NCI-H345 (cell line): ENCODE results near the gene SSBP4.

Experiments
- DNase-seq: peaks from one replicate; lab custom pipeline; 2025; lab: John Stamatoyannopoulos, UW

The SSBP4 gene

GRCh38 chr19:18444513-18444912, 25.3 kb downstream of the SSBP4 start:
- DNase-seq = no peak

DNA sequence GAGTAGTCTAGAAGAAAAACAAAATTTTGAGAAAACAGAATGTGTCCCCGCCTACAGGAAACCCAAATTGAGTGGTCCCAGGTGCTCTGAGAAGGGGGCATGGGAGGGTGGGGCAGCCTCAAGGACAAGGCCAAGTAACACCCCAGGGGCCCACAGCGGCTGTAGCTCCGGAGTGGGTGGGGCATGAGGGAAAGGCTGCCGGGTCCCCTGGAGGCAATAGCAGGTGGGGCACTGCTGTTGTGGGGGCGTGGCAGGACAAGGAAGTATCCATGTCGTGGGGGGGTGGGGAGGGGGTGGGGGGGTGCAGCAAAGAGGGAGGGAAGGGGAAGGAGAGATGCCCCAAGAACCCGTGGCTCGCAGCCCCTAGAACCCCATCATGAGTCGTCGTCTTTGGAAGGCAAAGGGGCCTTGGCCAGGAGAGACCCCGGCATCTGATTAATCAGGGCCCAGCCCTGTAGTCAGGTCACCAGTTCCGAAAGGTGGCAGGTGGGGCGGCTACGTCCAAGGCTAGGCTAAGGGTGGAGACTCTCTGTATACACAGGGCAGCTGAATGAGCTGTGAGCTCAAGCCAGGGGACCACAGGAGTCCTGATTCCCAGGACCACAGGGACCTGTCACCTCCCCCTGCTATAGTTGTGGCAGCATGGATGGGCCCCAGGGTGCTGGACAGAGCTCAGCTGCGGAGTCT, 26.2 kb downstream of the SSBP4 start:
- no peak for DNase-seq

DNA sequence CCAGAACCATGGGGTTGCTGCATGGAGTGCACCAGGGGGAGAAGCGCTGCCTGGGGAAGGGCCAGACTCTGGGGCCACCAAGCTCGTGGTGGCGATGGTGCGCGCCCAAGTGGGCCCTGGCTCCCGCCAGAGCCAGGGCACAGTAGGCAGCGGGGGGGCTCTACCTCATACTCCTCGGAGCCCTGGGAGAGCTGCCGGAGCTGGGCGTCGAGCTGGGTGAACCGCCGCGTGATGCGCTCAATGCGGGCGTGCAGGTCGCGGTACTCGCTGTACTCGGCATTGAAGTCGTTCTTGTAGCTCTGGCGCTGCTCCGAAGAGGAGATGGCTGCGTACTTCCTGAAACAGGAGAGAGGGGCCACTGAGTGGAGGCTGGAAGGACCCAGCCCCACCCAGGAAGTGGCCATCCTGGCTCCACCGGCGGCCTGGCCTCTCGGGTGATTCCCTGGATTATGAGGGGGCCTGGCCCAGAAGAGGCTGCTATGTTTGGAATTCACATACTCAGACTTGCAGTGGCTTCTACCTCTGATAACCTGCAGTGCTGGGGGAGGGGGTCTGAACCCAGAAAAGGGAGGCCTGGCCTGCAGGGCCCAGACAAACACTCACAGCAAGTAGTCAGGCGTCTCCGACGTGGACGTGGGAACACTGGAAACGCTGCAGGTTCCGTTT, 27.1 kb downstream of the SSBP4 start:
- DNase-seq = no peak

- DNase-seq = no peak
These were observed 27.7 kb downstream of the SSBP4 start for GRCh38 chr19:18446811-18447359.

GRCh38 chr19:18449552-18449951, 30.4 kb downstream of the SSBP4 start:
- DNase-seq = no peak

DNA sequence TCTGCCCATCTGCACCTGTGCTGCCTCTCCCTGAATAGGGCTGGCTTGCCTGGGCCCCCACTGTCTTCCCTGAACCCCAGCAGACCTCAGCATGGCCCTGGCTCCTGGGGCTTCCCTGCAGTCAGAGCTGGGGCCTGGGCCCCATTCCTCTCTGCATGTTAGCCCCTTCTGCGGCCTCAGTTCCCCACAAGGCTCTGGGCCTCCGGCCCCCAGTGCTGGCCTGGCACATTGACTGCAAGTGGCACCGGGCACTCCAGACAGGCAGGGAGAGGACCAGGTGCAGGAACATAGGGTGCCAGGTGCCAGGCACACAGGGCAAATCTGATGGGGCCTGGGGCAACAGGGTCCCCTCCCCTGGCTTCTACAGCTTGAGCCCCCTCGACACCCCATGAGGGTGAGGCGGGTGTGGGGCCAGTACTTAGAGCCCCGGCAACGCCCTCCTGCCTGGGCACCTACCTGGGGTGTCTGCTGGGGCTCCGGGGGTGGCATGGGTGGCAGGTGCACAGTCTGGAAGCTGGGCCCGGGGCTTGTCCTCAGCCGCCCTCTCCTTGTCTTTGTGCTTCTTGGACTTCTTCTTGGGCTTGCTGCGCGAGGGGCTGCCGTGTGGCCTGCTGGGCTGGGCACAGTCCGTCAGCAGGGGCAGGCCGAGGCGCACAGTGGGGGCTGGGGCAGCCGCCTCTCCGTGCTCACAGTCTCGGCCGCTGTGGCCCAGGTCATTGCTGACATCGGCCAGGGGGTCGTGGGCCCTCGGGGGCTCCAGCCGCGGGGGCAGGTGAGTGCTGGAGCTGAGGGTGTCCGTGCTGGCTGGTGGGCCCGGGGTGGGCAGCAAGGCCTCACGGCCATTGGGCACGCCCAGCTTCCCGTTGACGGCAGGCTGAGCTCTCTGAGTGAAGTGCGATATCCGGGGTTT, 31.1 kb downstream of the SSBP4 start:
- DNase-seq = no peak

DNA sequence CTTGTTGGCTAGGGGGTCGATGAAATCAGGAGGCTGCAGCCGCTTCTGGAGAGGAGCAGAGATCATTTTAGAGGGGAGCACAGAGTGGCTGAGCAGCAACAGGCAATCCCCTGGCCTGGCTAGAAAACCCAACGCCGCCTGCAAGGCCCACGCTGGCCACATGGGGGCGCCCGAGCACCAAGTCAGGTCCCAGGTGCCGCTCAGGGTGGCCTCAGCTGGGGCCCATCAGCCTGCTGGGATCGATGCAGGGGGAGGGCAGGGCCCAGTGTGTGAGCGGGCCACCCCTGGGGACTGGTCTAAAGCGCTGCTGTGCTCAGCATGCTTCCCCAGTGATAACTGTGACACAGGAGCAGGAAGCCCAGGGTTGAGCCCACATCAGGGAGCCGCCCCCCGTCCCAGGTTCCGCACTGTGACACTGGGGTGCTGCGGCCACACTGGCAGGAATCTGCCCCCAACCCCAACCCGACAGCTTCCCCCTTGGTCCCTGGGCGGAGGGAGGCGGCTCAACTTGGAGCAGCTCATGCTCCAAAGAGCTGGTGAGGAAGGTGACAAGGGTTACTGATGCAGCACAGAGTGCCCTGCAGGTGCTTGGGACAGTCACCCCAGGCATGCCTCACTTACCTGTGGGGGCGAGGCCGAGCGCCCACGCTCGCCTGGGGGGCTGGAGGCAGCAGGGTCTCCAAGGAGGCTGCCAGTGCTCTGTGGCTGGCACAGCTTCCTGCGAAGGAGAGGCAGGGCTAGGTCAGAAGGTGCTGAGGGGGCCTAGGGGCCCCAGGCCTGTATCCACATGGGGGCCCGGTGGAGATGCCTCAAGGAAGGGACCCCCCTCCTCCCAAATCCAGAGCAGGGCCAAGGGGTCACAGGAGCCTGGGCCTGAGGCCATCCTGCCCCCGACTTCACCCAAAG, 32.0 kb downstream of the SSBP4 start:
- DNase-seq = peak; percentile 71

- no peak for DNase-seq
These were observed 33.2 kb downstream of the SSBP4 start for GRCh38 chr19:18452386-18452785.

DNA sequence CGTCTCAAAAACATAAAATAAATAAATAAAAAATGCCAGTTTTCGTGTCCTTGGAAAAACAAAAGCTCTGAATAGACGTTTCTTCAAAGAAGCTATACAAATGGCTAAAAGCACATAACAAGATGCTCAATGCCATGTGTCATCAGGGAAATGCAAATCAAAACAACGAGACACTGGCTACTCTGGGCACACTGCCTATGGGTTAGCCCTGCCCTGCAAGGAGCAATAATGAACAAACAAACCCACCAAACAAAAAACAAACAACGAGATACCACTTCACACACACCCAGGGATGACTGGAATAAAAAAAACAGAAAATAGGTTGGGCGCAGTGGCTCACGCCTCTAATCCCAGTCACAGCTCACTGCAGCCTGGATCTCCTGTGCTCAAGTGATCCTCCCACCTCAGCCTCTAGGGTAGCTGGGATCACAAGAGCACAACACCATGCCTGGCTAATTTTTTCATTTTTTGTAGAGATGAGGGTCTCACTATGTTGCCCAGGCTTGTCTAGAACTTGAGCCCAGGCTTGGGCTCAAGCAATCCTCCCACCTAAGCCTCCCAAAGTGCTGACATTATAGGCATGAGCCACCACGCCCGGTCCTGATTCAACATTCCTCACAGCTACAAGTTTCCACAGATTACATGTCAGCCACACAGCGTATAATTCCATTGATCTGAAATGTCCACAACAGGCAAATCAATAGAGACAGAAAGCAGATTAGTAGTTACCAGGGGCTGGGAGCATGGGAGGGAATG, 34.2 kb downstream of the SSBP4 start:
- no peak for DNase-seq

GRCh38 chr19:18456279-18456678, 37.1 kb downstream of the SSBP4 start:
- DNase-seq = no peak

- no peak for DNase-seq
These were observed 37.8 kb downstream of the SSBP4 start for GRCh38 chr19:18456974-18457373.

- DNase-seq = no peak
These were observed 38.5 kb downstream of the SSBP4 start for GRCh38 chr19:18457483-18458331.

DNA sequence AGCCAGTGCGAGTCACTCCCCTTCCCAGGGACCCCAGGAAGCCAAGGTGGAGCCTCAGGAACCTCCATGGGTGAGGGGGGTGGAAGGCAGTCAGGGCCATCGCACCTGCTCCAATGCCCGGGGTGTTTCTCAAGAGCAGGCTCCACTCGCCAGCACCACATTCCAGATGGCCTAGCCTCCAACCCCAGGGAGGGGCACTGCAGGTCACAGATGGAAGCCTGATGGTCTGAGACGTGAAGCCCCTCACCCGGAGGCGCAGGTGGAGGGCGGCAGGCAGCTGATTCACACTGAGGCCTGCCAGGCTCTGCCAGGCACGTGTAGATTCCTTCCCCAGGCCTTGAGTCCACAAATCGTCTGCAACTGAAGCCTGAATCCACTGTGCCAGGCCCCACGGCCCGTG, 41.7 kb downstream of the SSBP4 start:
- no peak for DNase-seq

DNA sequence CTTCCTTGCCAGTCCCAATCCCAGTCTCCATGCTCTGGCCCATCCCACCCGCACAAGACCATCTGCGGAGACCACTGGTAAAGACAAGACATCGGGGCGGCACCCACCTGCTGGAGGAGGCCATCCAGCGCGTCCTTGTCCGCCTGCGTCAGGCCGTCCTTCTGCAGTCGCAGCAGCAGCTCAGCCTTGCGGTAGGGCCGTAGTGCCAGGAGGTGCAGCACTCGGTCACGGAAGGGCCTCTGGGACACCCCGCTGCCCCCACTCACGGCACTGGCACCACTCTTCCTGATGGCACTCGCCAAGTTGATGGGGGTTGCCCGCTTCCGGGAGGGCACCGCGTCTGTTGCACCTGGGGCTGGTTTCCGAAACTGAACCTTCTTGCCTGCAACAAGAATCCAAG, 42.3 kb downstream of the SSBP4 start:
- DNase-seq = no peak

- peak; percentile 81 for DNase-seq
These were observed 45.4 kb downstream of the SSBP4 start for GRCh38 chr19:18464646-18465045.

DNA sequence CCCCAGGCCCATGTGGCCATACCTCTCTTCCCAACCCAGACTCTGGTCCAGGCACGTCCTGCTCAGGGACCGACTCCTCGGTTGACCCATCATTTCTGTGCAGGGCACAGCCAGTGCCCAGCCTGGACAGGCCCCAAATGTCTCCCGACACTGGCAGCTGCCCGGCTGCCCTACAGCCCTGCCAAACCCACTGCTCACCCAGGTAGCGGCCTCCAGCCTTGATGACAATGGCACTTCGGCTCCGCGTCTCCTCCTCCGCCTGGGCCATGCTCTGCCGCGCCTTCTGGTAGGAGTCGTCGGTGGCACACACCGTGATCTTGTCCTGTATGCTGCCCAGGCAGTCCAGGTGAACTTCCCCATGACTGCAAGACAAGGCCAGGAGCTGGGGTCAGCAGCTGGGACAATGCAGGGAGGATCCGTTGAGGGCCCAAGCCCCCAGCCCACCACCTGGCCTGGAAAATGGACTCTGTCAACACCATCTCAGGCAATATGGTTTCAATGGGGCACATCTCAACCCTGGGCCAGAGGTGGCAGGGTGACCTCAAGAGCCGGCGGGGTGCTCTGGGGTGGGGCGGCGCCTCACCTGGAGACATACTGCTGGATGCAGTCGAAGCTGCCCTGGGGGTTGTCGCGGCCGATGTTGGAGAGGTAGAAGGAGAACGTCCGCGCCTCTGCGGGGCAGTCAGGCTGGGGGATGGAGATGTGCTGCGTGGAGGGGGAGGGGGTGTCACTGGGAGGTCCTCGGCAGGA, 46.2 kb downstream of the SSBP4 start:
- no peak for DNase-seq

DNA sequence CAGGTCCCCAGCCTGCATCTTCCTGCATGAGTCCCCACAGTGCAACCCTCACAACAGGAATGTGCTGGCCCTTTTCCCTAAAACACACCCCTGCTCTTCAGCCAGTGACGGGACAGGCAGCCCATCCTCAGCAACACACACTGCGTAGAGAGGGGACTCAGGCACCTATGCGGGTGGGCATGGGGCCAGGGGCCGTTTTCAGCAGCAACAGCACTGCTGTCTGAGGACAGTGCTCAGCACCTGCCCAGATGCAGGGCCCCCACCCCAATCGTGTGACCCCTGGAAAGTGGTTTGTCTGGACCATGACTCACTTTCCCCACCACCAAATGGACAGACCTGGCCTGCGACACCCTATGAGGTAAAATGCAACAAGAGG, 46.8 kb downstream of the SSBP4 start:
- no peak for DNase-seq

- no peak for DNase-seq
These were observed 47.2 kb downstream of the SSBP4 start for GRCh38 chr19:18466354-18466753.

DNA sequence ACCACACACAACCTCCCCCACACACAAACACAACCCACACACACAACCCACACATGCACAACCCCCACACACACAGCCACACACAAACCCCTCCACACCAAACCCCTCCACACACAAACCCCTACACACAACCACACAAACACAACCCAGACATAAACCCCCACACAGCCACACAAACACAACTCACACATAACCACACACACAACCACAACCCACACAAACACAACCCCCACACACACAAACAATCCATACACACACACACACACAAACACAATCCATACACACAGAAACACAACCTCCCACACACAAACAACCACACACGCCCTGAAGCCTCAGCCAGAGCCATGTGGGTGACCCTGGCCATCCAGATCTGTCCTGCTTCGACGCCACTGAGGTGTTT, 48.8 kb downstream of the SSBP4 start:
- no peak for DNase-seq
